H1 (cell line): Measurements from ENCODE around the gene MTURN. TPM values are rescaled to one million over a fixed set of nuclear protein-coding genes. Genes with fewer than 3 reads are reported as not detected.

ENCODE experiments used
- BRCA1 ChIP-seq: IDR thresholded peaks from 2 replicates; pipeline ENCODE4 v1.6.1; 2012; ENCODE audit warnings: low read depth, low read length, improper control_type of control experiment
- CHD7 ChIP-seq: fragments of 300-600 bp; sonication (generic); IDR thresholded peaks from 2 replicates; pipeline ENCODE4 v1.7.1; 2012; ENCODE audit warnings: low read length, moderate library complexity, mild to moderate bottlenecking, inconsistent platforms; ENCODE audit not compliant: insufficient replicate concordance
- HDAC6 ChIP-seq: IDR thresholded peaks from one replicate; pipeline ENCODE4 v1.7.1; 2012; ENCODE audit warnings: low read depth, mild to moderate bottlenecking, inconsistent platforms, low read length, moderate library complexity
- JUN ChIP-seq: IDR thresholded peaks from 2 replicates; pipeline ENCODE4 v1.6.1; 2011; ENCODE audit warnings: low read depth, mild to moderate bottlenecking, improper control_type of control experiment, low read length
- POLR2AphosphoS5 ChIP-seq: IDR thresholded peaks from 2 replicates; pipeline ENCODE4 v1.6.1; 2011; ENCODE audit warnings: low read depth, low read length
- RBBP5 ChIP-seq: IDR thresholded peaks from 2 replicates; pipeline ENCODE4 v1.7.1; 2012; ENCODE audit warnings: low read depth, mild to moderate bottlenecking, inconsistent platforms, low read length, moderate library complexity, borderline replicate concordance
- RFX5 ChIP-seq: IDR thresholded peaks from 2 replicates; pipeline ENCODE4 v1.6.1; 2011; ENCODE audit warnings: low read depth, low read length, improper control_type of control experiment, borderline replicate concordance
- SP4 ChIP-seq: IDR thresholded peaks from 2 replicates; pipeline ENCODE4 v1.6.1; 2012; ENCODE audit warnings: low read length, inconsistent platforms
- TCF12 ChIP-seq: IDR thresholded peaks from 2 replicates; pipeline ENCODE4 v1.6.1; 2011; ENCODE audit warnings: low read depth, mild to moderate bottlenecking, low read length
- polyA plus RNA-seq, 7 experiments: library from polyadenylated mRNA; depleted of rRNA in 3 of 7; stranded (reverse) in 5 of 7; unstranded in 2 of 7; fragments of >200 nt in 5 of 7; fragments of 200-250 nt in 2 of 7; gene quantifications; 1 replicate in 5 of 7; 2 replicates in 1 of 7; 4 replicates in 1 of 7; pipeline versions ENCODE4 v1.2.1 to v1.2.3, GENCODE V29; 2011 to 2013; ENCODE audit warnings: missing spikeins in 2 of 7, mixed read lengths in 2 of 7
- total RNA-seq: library from RNA; stranded (reverse); fragmentation: NEBNext Ultra II Directional; extraction: Animal tissue kit (Norgen Biotek cat#: 25700); gene quantifications from 2 replicates; pipeline ENCODE4 v1.2.1, GENCODE V29; 2021

Gene MTURN
- total and polyA plus RNA-seq, 2 of the 8 experiments (the other 6 are each of a cell fraction or from before 2014, with no cell fraction given), result 2.6 to 5.8 TPM

GRCh38 chr7:30091491-30091912 lies 43.3 kb upstream of the MTURN start (continued):
- no peak for TF ChIP-seq CHD7
- no peak for TF ChIP-seq RFX5
- TF ChIP-seq BRCA1, result no peak
- TF ChIP-seq RBBP5, result no peak
- no peak for TF ChIP-seq POLR2AphosphoS5
- TF ChIP-seq HDAC6, result no peak
- no peak for TF ChIP-seq TCF12
- TF ChIP-seq SP4, result no peak
- no peak for TF ChIP-seq JUN
